Astrocyte (in vitro differentiated cells and primary cell): ENCODE results near the gene ECSIT.

ENCODE experiments used
- EZH2 ChIP-seq: IDR thresholded peaks from 2 replicates; pipeline ENCODE4 v1.6.1; 2012; ENCODE audit warnings: mild to moderate bottlenecking, low read length, inconsistent platforms; ENCODE audit not compliant: insufficient read depth
- TF ChIP-seq, protein P1 (sequence below): IDR thresholded peaks from 2 replicates; pipeline ENCODE4 v1.5.1; 2011; ENCODE audit warnings: low read depth, mild to moderate bottlenecking, inconsistent platforms, low read length, moderate library complexity; ENCODE audit not compliant: insufficient read depth

- no peak for TF ChIP-seq EZH2
- TF ChIP-seq, protein P1, sequence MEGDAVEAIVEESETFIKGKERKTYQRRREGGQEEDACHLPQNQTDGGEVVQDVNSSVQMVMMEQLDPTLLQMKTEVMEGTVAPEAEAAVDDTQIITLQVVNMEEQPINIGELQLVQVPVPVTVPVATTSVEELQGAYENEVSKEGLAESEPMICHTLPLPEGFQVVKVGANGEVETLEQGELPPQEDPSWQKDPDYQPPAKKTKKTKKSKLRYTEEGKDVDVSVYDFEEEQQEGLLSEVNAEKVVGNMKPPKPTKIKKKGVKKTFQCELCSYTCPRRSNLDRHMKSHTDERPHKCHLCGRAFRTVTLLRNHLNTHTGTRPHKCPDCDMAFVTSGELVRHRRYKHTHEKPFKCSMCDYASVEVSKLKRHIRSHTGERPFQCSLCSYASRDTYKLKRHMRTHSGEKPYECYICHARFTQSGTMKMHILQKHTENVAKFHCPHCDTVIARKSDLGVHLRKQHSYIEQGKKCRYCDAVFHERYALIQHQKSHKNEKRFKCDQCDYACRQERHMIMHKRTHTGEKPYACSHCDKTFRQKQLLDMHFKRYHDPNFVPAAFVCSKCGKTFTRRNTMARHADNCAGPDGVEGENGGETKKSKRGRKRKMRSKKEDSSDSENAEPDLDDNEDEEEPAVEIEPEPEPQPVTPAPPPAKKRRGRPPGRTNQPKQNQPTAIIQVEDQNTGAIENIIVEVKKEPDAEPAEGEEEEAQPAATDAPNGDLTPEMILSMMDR = no peak
Measured at GRCh38 chr19:11461453-11461852, 67.5 kb downstream of the ECSIT start.
